T-helper 1 cell treated with Interleukin-12 subunit alpha and Interleukin-12 subunit beta and Interleukin-4 antibody, amounts not matched to agents 30 ng/mL and 1 ng/mL, for 36 hours (primary cell): Measurements from ENCODE around the gene MRPS35. TPM values are rescaled to one million over a fixed set of nuclear protein-coding genes. Genes with fewer than 3 reads are reported as not detected.

Source experiments
- intact Hi-C: fragments of 100-400 bp; cut with micrococcal nuclease; formaldehyde crosslinking; loops from one replicate; pipeline ENCODE4 v1.15.1; 2024
- total RNA-seq: library from RNA; stranded (reverse); gene quantifications from 2 replicates; pipeline ENCODE4 v1.2.3, GENCODE V29; 2022

Gene MRPS35
- total RNA-seq, 1 donor from 2014 or later, result 39.0 TPM

DNA sequence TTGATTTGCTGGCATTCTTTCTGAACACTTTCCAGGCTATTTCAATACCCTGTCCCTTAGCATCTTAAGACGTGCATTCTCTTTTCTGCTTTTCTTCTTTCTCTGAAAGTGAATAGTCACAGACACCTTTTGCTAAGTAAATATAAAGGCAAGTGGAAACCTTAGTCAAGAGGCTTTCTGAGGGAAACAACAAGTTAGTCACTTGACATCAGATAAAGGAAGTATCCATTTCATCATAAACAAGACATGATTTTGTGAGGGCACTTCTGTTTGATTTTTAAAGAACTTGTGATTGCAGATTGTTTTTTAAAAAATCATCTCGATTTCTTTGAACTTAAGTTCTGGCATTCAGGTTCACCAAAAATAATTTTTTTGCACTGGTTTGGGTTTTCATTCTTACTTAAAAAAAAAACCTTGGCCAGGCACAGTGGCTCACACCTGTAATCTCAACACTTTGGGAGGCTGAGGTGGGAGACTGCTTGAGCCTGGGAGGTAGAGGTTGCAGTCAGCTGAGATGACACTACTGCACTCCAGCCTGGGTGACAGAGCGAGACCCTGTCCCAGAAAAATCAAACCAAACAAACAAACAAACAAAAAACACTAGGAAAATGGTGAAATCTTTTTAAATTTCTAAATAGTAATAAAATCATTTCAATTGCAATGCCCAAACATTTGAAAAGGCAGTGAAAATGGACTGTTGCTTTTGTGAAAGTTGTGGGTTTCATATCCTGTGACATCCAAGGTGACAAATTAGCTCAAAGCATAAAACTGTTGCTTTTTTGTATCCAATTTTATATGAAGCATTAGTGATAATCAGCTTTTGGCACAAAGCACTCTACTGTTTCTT, 61.1 kb downstream of the MRPS35 start:
- intact Hi-C loops, result no loop called here

DNA sequence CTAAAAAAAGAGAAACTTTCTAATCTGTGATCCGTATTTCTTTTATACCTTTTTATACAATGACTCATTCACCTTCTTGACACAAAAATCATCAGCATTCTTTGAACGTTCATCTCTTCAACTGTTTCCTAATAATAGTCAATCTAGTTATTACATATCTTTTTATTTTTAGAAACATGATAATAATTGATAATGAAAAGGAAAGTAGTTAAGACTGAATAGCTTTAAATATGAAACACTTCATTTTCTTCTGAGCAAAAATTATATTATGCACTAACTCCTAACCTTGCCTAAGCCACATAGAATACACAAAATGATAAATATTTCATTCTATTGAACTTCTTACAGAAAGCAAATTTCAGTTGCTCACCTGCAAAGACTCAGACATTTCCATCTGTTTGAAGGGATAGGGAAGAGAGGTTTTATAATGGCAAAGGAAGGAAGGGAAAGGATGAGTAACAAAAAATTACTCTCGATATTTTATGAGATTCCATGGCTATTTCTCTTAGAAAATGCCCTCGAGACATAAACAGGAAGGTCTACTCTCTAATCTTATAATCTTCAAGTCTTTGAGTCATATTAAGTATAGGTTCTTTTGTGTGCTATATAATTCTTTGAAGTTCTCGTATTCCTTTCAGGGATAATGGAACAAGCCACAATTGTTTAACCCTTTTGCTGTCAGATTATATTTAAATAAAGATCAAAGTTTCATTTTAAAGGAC, 61.9 kb downstream of the MRPS35 start:
- intact Hi-C loops, result no loop called here

DNA sequence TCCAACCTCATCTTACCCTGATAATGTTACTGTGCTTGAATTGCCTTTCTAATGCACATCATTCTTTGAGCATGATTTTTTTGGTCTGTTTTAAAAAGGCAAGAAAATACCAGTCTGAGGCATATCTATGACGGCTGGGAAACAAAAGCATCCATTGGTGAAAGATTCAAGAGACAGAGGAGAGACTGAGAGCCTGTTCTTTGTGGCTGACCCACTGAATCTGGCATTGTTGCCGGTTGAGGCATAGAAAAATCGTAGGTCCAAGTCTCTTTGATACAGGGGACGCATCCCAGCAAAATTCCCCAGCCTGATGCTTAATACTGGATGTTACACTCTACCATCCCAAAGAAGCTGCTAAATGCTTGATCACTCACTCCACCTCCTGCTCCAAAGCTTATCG, 66.5 kb downstream of the MRPS35 start:
- intact Hi-C loops, result no loop called here

DNA sequence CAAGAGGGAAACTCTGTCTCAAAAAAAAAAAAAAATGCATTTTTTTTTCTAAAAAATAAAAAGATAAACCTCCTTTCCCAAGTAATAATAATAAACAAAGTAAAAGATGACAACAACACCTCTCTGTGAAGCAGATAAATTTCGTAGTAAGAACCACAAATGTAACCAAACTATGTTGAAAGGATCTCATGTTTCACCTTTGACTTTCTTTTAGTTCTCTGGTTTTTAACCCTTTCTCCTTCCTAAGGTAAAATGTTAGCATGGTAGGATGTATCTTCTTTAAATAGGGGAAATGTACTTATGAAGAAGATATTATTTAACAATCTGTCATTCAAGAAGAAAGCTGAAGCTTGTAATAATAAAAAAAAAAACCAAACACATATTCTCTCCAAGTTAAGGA, 67.6 kb downstream of the MRPS35 start:
- intact Hi-C loops, result no loop called here

DNA sequence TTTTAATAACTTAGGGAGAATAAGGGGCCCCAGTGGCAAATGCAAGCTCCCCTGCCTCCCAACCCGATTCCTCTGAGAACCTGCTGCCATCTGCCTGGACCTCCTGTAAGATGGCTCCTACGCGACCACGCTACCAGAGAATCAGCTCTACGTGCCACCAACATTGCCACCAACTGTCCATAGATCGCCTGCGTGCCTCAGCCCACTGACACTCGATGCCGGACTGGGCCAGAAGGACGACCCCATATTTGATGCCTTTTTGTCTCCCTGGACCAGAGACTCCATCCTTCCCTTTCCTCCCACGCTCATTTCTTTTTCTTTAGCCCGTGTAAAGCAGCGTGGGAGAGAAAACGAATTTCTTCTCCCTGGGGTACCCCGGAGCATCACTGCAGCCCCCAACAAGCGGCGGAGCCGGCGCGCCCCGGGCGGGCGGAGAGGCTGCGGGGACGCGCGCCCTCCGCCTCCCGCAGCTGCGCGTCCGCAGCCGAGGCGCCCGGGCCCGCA, 68.8 kb downstream of the MRPS35 start:
- intact Hi-C loops, result no loop called here

DNA sequence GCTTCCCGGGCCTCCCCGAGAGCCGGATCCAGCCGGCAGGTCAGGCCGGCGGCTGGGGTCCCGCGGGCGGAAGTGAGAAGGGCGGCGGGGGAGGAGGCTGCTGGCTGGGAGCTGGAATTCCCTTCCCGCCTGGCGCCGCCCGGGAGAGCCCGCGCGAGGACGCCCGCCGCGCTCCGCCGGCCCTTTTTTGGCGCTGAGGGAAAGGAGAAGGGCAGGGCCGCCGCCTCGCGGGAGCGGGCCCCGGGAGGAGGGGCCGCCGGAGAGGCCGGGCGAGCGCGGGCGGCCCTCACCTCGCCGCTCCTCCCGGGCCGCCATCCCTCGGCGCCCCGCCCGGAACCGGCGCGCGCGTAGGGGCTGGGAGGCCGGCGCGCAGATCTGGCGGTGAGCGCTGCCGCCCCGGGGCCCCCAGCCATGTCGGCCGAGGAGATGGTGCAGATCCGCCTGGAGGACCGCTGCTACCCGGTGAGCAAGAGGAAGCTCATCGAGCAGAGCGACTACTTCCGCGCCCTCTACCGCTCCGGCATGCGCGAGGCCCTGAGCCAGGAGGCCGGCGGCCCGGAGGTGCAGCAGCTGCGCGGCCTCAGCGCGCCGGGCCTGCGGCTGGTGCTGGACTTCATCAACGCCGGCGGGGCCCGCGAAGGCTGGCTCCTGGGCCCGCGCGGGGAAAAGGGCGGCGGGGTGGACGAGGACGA, 69.4 kb downstream of the MRPS35 start, which contains the start of the genes KLHL42 and MANSC4:
TSS of gene KLHL42 (plus strand) at position 314 of the 692 bp plus-strand sequence. CDS start at position 412, 98 bp downstream.
TSS of gene MANSC4 (minus strand) at position 317 of the 692 bp plus-strand sequence. CDS start 8,960 bp downstream, outside the sequence.
- intact Hi-C loops, result loop anchor here (1.0 to 5.0 kb wide), 6 partner anchors 17 to 843 kb away; partner anchors contain the start of genes FGFR1OP2, INTS13 and MRPS35

DNA sequence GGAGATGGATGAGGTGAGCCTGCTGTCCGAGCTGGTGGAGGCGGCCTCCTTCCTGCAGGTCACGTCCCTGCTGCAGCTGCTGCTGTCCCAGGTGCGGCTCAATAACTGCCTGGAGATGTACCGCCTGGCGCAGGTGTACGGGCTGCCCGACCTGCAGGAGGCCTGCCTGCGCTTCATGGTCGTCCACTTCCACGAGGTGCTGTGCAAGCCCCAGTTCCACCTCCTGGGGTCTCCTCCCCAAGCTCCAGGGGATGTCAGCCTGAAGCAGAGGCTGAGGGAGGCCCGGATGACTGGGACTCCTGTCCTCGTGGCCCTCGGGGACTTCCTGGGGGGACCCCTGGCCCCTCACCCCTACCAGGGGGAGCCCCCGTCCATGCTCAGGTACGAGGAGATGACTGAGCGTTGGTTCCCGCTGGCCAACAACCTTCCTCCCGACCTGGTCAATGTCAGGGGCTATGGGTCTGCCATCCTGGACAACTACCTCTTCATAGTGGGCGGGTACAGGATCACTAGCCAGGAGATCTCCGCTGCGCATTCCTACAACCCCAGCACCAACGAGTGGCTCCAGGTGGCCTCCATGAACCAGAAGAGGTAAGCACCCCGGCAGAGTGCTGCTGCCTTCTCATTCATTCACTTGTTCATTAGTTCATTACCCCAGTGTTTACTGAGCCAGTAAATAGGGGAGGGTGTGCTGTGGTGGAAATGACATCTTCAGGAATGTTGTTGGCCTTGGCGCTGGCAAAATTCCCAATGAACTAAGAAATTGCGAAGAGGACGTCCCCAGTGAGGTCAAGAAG, 70.2 kb downstream of the MRPS35 start:
- intact Hi-C loops, result loop anchor here (1.0 to 5.0 kb wide), 6 partner anchors 18 to 844 kb away; partner anchors contain the start of genes FGFR1OP2, INTS13 and MRPS35

DNA sequence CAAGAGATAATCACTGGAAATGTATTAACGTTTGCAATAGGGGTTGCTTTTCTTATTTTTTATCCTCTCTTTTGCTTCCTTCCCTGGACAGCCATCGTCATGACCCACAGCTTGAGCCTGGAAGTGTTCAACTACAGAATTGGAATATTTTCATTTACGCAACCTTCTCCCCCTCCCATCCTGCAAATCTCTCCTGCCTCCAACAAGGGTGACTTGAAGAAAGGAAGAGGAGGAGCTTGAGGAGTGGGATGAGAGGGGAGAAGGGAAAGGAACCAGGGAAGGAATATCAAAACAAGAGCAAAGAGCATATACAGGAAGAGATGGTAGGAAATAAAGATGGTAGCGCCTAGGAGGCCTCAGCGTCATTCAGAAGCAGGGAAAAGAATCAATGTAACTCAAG, 71.0 kb downstream of the MRPS35 start:
- intact Hi-C loops, result loop anchor here (2.0 to 5.0 kb wide), 4 partner anchors 19 to 844 kb away; partner anchors contain the start of genes FGFR1OP2 and INTS13

DNA sequence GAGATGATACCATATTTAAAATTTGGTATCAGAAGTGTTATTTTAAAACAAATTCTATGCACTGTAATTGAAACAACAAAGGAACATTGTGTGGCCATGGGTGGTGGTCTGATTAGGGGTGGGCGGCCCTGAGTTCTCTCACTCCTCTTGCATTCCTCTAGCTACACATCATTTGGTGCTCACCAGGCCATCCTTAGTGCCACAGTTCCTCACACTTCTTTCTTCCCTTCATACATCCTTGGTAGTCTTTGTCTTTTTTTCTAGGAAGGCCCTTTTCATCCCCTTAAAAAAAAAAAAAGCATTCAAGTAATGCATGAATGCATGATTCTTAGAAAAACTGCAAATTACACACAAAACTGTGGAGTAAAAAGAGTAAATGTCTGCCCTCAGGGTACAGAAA, 71.8 kb downstream of the MRPS35 start:
- intact Hi-C loops, result loop anchor here (5.0 kb wide), 2 partner anchors 160 to 845 kb away; partner anchors contain the start of genes FGFR1OP2 and INTS13

DNA sequence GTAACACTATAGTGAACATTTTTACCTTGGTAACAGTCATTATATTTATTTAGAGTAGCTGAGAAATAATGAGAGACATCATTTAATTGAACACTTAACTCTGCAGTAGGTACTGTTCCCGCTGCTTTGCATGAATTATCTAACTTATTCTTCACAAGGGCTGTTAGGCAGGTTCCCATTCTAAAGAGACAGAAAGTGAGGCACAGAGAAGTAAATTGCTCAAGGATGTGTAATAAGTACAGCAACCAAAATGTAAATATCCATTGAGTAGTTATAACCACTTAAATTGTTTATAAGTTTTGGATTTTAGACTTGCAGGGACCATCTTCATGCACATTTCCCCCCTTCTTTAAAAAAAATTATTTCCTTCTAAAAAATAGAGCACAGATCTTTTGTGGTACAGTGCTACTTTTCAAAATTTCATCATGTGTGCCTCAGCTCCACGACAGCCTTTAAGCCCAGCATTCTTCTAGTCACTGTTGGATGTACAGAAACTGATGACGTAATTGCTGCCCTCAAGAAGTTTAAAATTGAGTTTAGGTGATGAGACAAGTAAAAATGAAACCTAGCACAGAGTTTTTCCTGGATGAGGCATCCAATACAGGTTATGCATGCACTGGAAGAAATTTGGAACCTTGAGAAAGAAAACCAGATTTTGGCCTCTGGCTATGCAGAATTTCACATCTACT, 75.4 kb downstream of the MRPS35 start:
- intact Hi-C loops, result loop anchor here (1.0 kb wide), 1 partner anchor 36 kb away; no protein-coding TSS in a partner anchor

DNA sequence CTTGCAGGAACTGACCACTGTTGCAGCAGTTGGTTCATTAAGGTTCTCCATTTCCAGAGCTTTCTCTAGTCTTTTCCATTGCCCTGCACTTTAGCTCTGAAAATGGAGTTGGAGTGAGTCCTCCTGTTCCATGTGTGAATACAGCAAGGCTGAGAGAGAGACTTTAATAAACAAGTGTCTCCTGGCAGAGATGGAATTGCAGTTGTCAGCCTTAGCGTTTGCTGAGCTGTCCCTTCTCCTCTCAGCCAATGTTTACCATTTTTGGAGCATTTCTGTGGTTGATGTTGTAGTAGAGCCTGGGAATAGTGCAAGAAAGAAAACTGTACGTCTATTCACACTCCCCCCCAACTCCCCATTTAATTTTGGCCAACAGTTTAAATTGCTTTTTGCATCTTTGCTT, 76.9 kb downstream of the MRPS35 start:
- intact Hi-C loops, result no loop called here

DNA sequence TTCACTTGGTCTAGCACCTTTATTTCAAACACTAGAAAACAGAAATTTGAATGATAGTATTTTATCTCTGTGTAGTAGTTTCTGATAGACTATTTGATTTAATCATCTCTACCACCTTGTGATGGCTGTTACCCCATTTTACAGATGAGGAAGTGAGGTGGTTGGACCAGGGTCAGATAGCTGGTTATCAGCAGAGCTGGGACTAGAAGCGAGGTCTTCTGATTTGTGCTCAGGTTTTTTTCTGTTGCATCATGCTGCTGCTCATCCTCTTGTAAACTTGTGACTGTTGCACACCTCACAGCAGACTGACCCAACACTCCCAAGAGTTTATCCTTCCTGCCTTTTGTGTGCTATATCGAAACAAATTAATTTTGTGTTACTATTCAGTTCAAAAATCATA, 79.5 kb downstream of the MRPS35 start:
- intact Hi-C loops, result no loop called here

DNA sequence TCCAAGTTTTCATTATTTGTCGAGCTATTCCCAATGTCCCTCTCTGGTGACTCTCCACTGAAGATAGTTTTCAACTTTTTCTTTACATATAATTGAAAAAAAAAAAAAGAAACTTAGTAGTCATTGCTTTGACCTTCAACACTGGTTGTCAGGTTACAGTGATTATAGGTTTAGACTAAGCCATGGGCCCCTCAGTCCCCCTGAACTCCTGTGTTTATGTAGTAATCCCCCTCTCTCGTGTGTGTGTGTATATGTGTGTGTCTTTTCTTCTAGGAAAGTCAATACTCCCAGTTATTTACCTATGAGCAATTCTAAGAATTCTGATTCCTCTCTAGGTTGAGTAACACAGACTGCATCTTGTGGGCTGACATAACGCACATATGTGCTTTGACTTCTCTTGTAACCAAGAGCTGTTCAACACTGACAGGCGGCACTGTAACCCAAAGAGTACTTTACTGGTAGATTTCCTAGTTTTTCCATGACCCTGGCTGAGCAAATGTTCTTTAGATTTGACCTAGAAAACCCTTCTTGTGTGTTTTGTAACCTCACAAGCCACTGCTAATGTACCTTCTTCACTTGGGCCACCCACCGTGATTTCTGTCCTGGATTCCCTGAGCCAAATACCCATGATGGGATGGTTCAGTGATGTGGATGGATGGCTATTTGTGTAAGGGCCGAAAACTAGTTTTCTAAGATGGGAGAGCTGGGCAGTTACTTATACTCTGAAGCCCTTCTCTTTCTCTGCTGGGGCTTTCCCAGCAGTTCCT, 84.4 kb downstream of the MRPS35 start:
- intact Hi-C loops, result no loop called here

DNA sequence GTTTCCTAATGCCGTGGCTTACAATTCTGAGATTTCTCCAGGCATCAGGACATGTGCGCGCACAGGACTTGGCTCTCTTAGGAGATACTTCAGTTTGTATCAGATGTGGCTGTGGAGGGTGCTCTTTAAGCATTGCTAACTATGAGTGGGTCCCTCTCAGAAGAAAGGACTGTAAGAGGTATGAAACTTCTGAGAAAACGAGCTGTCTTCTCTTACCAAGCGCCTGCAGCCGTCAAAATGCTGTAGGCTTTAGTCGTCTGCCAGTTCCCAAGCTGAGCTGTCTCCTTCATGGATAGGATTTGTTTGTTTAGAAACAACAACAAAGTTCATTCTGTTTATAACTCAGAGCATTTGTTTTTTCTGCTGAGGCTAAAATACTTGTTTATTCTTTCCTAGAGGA, 85.5 kb downstream of the MRPS35 start:
- intact Hi-C loops, result no loop called here

DNA sequence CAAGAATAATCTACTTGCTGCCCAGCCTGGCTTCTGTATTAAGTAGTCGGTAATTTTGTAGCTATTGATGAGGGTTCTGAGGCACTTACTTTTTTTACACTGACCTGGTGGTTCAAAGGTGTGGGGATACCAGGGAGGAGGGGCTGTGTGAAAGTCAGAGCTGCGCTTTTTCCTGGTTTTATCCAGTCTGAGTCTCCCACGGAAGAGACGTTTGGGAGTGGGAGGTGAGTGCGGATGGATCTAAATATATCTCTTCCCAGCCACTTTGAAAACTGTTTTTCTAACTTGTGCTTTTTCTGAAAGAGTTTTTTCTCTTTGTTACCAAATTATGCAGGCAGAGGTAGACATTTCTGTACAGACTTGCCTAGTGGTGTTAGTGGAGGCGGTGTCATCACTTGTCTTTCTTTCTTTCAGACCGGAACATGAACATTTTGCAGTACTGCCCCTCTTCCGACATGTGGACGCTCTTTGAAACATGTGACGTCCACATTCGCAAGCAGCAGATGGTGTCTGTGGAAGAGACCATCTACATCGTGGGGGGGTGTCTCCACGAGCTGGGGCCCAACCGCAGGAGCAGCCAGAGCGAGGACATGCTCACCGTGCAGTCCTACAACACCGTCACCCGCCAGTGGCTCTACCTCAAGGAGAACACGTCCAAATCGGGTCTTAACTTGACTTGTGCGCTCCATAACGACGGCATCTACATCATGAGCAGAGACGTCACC, 86.8 kb downstream of the MRPS35 start:
- intact Hi-C loops, result no loop called here

DNA sequence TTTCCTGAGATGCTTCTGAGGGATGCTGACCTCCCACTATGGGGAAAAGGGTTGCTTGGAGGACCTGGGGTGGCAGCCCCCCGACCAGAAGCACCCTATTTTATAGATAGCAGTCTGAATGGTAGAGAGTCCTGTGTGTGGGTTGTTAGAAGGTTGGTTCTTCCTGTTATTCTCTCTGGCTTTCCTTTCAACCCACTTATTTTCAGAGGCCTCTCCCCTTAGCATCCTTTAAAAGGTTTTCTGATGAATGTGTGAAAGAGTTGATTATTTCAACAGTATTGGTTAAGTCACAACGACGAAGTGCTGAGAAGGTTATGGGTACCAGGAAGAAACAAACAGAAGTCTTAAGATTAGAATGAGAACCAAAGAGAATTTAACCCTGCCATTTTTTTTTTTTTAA, 90.2 kb downstream of the MRPS35 start:
- intact Hi-C loops, result no loop called here

DNA sequence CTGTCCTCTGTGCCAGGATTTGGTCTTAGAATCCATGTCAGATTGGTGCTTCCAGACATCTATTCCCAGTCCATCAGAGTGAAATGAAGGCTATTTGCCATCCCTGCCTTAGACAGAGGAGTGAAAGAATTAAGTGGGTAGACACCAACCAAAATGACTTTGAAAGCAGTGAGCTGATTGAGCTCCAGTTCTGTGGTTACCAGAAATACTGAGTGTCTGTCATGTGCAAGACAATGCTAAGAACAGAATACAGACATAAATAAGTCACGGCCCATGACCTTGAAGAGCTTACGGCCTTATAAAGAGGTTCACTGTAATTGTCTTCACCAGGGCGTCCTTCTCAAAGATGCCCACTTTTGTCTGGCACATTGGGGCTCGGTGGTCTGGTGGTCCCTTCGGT, 91.0 kb downstream of the MRPS35 start:
- intact Hi-C loops, result no loop called here

DNA sequence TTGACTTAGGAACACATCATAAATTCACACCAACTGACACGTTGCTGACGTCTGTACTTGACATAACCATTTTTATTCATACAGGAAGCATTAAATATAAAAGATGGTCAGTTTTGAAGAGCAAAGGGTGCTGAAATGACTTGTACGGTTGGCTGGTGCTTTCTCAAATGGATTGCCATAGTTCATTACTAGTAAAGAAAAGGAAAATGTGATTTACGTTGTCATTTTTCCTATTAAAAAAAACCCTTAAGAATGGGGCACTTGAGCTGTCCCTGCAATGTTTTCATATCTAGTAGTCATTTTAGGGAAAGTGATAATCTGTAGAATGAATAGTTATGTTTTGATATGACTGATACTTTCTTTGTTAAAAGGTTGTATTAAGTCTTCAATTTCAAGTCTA, 91.9 kb downstream of the MRPS35 start:
- intact Hi-C loops, result no loop called here
